H9 (cell line): ENCODE data around the gene CASP6. TPM values are rescaled to one million over a fixed set of nuclear protein-coding genes. Genes with fewer than 3 reads are reported as not detected.

Experiments used
- DNase-seq: peaks from one replicate; pipeline ENCODE4 v3.0.0-alpha.2; 2017
- H2AFZ ChIP-seq: one replicate; pipeline ENCODE4 v1.6.1; 2013; ENCODE audit warnings: mild to moderate bottlenecking, low read length, control low read depth, moderate library complexity
- H2AK5ac ChIP-seq: 2 replicates; pipeline ENCODE4 v1.6.1; 2013; ENCODE audit warnings: low read length, control low read depth, mixed read lengths; ENCODE audit not compliant: insufficient read length
- H2BK120ac ChIP-seq: one replicate; pipeline ENCODE4 v1.6.1; 2013; ENCODE audit warnings: low read depth, mild to moderate bottlenecking, low read length, control low read depth, inconsistent platforms; ENCODE audit not compliant: poor library complexity, severe bottlenecking
- H2BK12ac ChIP-seq: 2 replicates; pipeline ENCODE4 v1.6.1; 2013; ENCODE audit warnings: low read length, control low read depth, mixed read lengths, low read depth; ENCODE audit not compliant: insufficient read length
- H2BK15ac ChIP-seq: 2 replicates; pipeline ENCODE4 v1.6.1; 2013; ENCODE audit warnings: low read depth, low read length, control low read depth
- H2BK20ac ChIP-seq: one replicate; pipeline ENCODE4 v1.6.1; 2013; ENCODE audit warnings: low read depth, mild to moderate bottlenecking, low read length, control low read depth, inconsistent platforms; ENCODE audit not compliant: poor library complexity, severe bottlenecking
- H2BK5ac ChIP-seq: 2 replicates; pipeline ENCODE4 v1.6.1; 2013; ENCODE audit warnings: low read length, control low read depth, mixed read lengths; ENCODE audit not compliant: insufficient read length
- H3K14ac ChIP-seq: 2 replicates; pipeline ENCODE4 v1.6.1; 2013; ENCODE audit warnings: low read length, control low read depth; ENCODE audit not compliant: insufficient read depth
- H3K18ac ChIP-seq: 2 replicates; pipeline ENCODE4 v1.6.1; 2013; ENCODE audit warnings: low read depth, mild to moderate bottlenecking, mixed read lengths, low read length, control low read depth; ENCODE audit not compliant: insufficient read length
- H3K23ac ChIP-seq: 2 replicates; pipeline ENCODE4 v1.6.1; 2013; ENCODE audit warnings: low read length, control low read depth, mixed read lengths, low read depth; ENCODE audit not compliant: insufficient read length
- H3K23me2 ChIP-seq: 2 replicates; pipeline ENCODE4 v1.6.1; 2013; ENCODE audit warnings: low read depth, mild to moderate bottlenecking, mixed read lengths, low read length, control low read depth; ENCODE audit not compliant: insufficient read length, poor library complexity, severe bottlenecking
- H3K27ac ChIP-seq: 2 replicates; pipeline ENCODE4 v1.5.1; 2013; ENCODE audit warnings: low read length, control low read depth, mixed read lengths, low read depth; ENCODE audit not compliant: insufficient read length
- H3K27me3 ChIP-seq: 2 replicates; pipeline ENCODE4 v1.6.1; 2013; ENCODE audit warnings: low read length, control low read depth, inconsistent platforms; ENCODE audit not compliant: insufficient read depth
- H3K4ac ChIP-seq: 2 replicates; pipeline ENCODE4 v1.6.1; 2013; ENCODE audit warnings: low read depth, mild to moderate bottlenecking, control low read depth, inconsistent platforms, low read length, moderate library complexity
- H3K4me1 ChIP-seq: 2 replicates; pipeline ENCODE4 v1.6.1; 2013; ENCODE audit warnings: low read length, control low read depth, inconsistent platforms; ENCODE audit not compliant: insufficient read depth
- H3K4me2 ChIP-seq: 2 replicates; pipeline ENCODE4 v1.6.1; 2013; ENCODE audit warnings: low read length, control low read depth, mixed read lengths; ENCODE audit not compliant: insufficient read length, insufficient read depth
- H3K56ac ChIP-seq: 2 replicates; pipeline ENCODE4 v1.6.1; 2013; ENCODE audit warnings: low read depth, mild to moderate bottlenecking, mixed read lengths, low read length, control low read depth; ENCODE audit not compliant: insufficient read length
- H3K79me1 ChIP-seq: 2 replicates; pipeline ENCODE4 v1.6.1; 2013; ENCODE audit warnings: low read depth, mild to moderate bottlenecking, moderate library complexity, low read length, control low read depth, inconsistent platforms; ENCODE audit not compliant: insufficient read depth, poor library complexity, severe bottlenecking
- H3K79me2 ChIP-seq: 2 replicates; pipeline ENCODE4 v1.6.1; 2013; ENCODE audit warnings: low read length, control low read depth, inconsistent platforms; ENCODE audit not compliant: insufficient read depth
- H3K9ac ChIP-seq: 2 replicates; pipeline ENCODE4 v1.6.1; 2013; ENCODE audit warnings: low read length, control low read depth, mixed read lengths; ENCODE audit not compliant: insufficient read length; ENCODE audit errors: extremely low read depth
- H3K9me3 ChIP-seq: one replicate; pipeline ENCODE4 v1.6.1; 2013; ENCODE audit warnings: low read depth, low read length, inconsistent platforms; ENCODE audit not compliant: control insufficient read depth
- H3T11ph ChIP-seq: one replicate; pipeline ENCODE4 v1.6.1; 2013; ENCODE audit warnings: mild to moderate bottlenecking, low read length, control low read depth, inconsistent platforms
- H4K20me1 ChIP-seq: one replicate; pipeline ENCODE4 v1.6.1; 2013; ENCODE audit not compliant: control insufficient read depth, insufficient read length, insufficient read depth
- H4K5ac ChIP-seq: 2 replicates; pipeline ENCODE4 v1.6.1; 2013; ENCODE audit warnings: low read depth, mild to moderate bottlenecking, mixed read lengths, low read length, control low read depth; ENCODE audit not compliant: insufficient read length
- H4K8ac ChIP-seq: replicated peaks from 2 replicates; pipeline ENCODE4 v1.6.1; 2013; ENCODE audit warnings: low read length, control low read depth, mixed read lengths, low read depth; ENCODE audit not compliant: insufficient read length
- H4K91ac ChIP-seq: 2 replicates; pipeline ENCODE4 v1.6.1; 2013; ENCODE audit warnings: low read depth, mild to moderate bottlenecking, moderate library complexity, mixed read lengths, low read length, control low read depth; ENCODE audit not compliant: insufficient read length
- H3K27ac Mint-ChIP-seq, 3 experiments: 2 replicates in 2 of 3; 3 replicates in 1 of 3; pipeline ENCODE4 v1.8.0; 2020 to 2021; ENCODE audit warnings: mixed read lengths in 3 of 3, mild to moderate bottlenecking in 1 of 3, moderate library complexity in 1 of 3
- H3K27me3 Mint-ChIP-seq: 2 replicates; pipeline ENCODE4 v1.8.0; 2021; ENCODE audit warnings: low read depth, mild to moderate bottlenecking, moderate library complexity, mixed read lengths
- H3K36me3 Mint-ChIP-seq, 3 experiments: 2 replicates in 2 of 3; 3 replicates in 1 of 3; pipeline ENCODE4 v1.8.0; 2020 to 2021; ENCODE audit warnings: low read depth in 3 of 3, mixed read lengths in 3 of 3; ENCODE audit not compliant: insufficient read depth in 1 of 3
- H3K4me1 Mint-ChIP-seq, 2 experiments: 2 replicates each; pipeline ENCODE4 v1.8.0; 2020; ENCODE audit warnings: mixed read lengths in 2 of 2
- H3K4me3 Mint-ChIP-seq, 2 experiments: 2 replicates in 1 of 2; 3 replicates in 1 of 2; pipeline ENCODE4 v1.8.0; 2020 to 2021; ENCODE audit warnings: mild to moderate bottlenecking in 2 of 2, mixed read lengths in 2 of 2, moderate library complexity in 1 of 2
- H3K9me3 Mint-ChIP-seq, 2 experiments: 2 replicates in 1 of 2; 3 replicates in 1 of 2; pipeline ENCODE4 v1.8.0; 2020; ENCODE audit warnings: mild to moderate bottlenecking in 2 of 2, mixed read lengths in 2 of 2, moderate library complexity in 1 of 2
- CTCF ChIP-seq: fragments of 200-600 bp; sonication (generic); conservative IDR thresholded peaks from 3 replicates; pipeline ENCODE4 v1.8.0; 2021; ENCODE audit warnings: antibody characterized with exemption, mild to moderate bottlenecking
- WGBS: extraction: QIAGEN DNeasy Blood & Tissue Kit; methylation state at CpG from one replicate; pipeline ENCODE4 v1.1.7; 2013; ENCODE audit warnings: missing lambda C conversion rate, low lambda C conversion rate, mixed read lengths; ENCODE audit not compliant: insufficient read length; ENCODE audit errors: extremely low coverage; 5-methylcytosine and 5-hydroxymethylcytosine counted together
- total RNA-seq: library from RNA; stranded (reverse); gene quantifications from 2 replicates; pipeline ENCODE4 v1.2.1, GENCODE V29; 2021

CASP6 gene
- total RNA-seq, 1 experiment from 2014 or later = 25.2 TPM

GRCh38 chr4:109698656-109699055, 4.6 kb downstream of the CASP6 start:
- Histone ChIP-seq H3K79me1 (no peaks in the 10 kb centered on the region), H2BK20ac (no peak overlapping the region), H3K27ac (no peak overlapping the region), H3K23me2 (peaks cover 15% of the 10 kb centered on the region), H3K23ac (no peak overlapping the region), H4K20me1 (no peaks in the 10 kb centered on the region), H2AK5ac (no peak overlapping the region), H3K9me3 (no peaks in the 10 kb centered on the region), H3K14ac (no peak overlapping the region), H3K4ac (no peak overlapping the region), H4K91ac (no peak overlapping the region), H3K27me3 (no peaks in the 10 kb centered on the region), H3K56ac (no peak overlapping the region), H3K4me2 (no peak overlapping the region), H2BK120ac (no peak overlapping the region), H3K79me2 (no peaks in the 10 kb centered on the region), H3K4me1 (no peaks in the 10 kb centered on the region; the same call in 1 of the 2 replicates), H4K5ac (no peak overlapping the region), H2BK12ac (no peak overlapping the region), H3K18ac (no peak overlapping the region), H4K8ac (no peak overlapping the region), H3K9ac (no peak overlapping the region), H3T11ph (no peak overlapping the region), H2BK15ac (no peak overlapping the region), H2BK5ac (no peak overlapping the region), H2AFZ (no peak overlapping the region)
- no peaks in the 10 kb centered on the region; the same call in 1 of the 2 replicates for H3K27me3 Mint-ChIP-seq
- peaks cover 14 to 15% of the 10 kb centered on the region in 2 experiments for H3K4me1 Mint-ChIP-seq
- TF ChIP-seq CTCF = no peak
- DNase-seq = no peak
- H3K27ac Mint-ChIP-seq = no peak overlapping the region
- no CpG with 5 or more reads among the region's 1 CpG for WGBS
- peaks cover 19 to 38% (median 33%) of the 10 kb centered on the region in 3 experiments for H3K36me3 Mint-ChIP-seq
- 0 out of 5 replicates have a peak, but pooled peaks cover 0 to under 1% of the 10 kb centered on the region in 2 experiments for H3K9me3 Mint-ChIP-seq
- no peak overlapping the region for H3K4me3 Mint-ChIP-seq
